Measurements from ENCODE around the gene CNTNAP2. TPM values are rescaled to one million over a fixed set of nuclear protein-coding genes. Genes with fewer than 3 reads are reported as not detected.

Gene CNTNAP2
- total RNA-seq, 1 donor: 7.6 TPM

- H3K36me3 ChIP-seq (ENCODE audit: insufficient read depth, low read length): no peaks in the 10 kb centered on the region
- no peak overlapping the region for H3K4me3 ChIP-seq (ENCODE audit: insufficient read depth, low read length)
- TF ChIP-seq, protein P1, sequence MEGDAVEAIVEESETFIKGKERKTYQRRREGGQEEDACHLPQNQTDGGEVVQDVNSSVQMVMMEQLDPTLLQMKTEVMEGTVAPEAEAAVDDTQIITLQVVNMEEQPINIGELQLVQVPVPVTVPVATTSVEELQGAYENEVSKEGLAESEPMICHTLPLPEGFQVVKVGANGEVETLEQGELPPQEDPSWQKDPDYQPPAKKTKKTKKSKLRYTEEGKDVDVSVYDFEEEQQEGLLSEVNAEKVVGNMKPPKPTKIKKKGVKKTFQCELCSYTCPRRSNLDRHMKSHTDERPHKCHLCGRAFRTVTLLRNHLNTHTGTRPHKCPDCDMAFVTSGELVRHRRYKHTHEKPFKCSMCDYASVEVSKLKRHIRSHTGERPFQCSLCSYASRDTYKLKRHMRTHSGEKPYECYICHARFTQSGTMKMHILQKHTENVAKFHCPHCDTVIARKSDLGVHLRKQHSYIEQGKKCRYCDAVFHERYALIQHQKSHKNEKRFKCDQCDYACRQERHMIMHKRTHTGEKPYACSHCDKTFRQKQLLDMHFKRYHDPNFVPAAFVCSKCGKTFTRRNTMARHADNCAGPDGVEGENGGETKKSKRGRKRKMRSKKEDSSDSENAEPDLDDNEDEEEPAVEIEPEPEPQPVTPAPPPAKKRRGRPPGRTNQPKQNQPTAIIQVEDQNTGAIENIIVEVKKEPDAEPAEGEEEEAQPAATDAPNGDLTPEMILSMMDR (IDR thresholded peaks at IDR 0.05; ENCODE audit: extremely low read depth, low read depth, low read length): peak; percentile 51
- H3K4me1 ChIP-seq (ENCODE audit: insufficient read depth, low read length): no peaks in the 10 kb centered on the region
- no peaks in the 10 kb centered on the region for H3K27me3 ChIP-seq (ENCODE audit: insufficient read depth, low read length)
- H3K27ac ChIP-seq (ENCODE audit: low read depth, low read length): no peak overlapping the region
- no peaks in the 10 kb centered on the region for H4K20me1 ChIP-seq (ENCODE audit: insufficient read depth, low read length)
- peaks cover 2% of the 10 kb centered on the region for H3K9me3 ChIP-seq (ENCODE audit: low read depth, low read length)
- DNase-seq (ENCODE audit: insufficient read length, low spot score, missing footprints): no peak
- H3K79me2 ChIP-seq (ENCODE audit: insufficient read depth, low read length): no peaks in the 10 kb centered on the region
- no peak overlapping the region for H2AFZ ChIP-seq (ENCODE audit: low read length)
- H3K4me2 ChIP-seq (ENCODE audit: insufficient read depth, low read length): no peak overlapping the region
These were observed 1430.8 kb downstream of the CNTNAP2 start for GRCh38 chr7:147547252-147547897.

DNA sequence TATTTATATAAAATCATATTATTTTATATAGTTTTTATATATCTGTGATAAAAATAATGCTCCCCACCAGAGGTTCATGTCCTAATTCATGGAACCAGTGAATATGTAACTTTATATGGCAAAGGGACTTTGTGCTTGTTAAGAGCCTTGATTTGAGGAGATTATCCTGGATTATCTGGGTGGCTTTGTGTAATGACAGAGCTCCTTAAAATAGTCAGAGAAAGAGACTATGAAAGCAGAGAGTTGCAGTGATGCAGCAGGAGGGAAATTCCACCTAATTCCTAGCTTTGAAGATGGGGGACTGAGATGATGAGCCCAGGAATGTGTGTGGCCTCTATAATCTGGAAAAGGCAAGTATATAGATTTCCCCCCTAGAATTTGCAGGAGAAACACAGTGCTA is 1439.7 kb downstream of the CNTNAP2 start:
- H3K4me1 ChIP-seq (ENCODE audit: insufficient read depth, low read length): no peaks in the 10 kb centered on the region
- no peak overlapping the region for H3K4me3 ChIP-seq (ENCODE audit: insufficient read depth, low read length)
- no peaks in the 10 kb centered on the region for H3K27me3 ChIP-seq (ENCODE audit: insufficient read depth, low read length)
- no peaks in the 10 kb centered on the region for H3K9me3 ChIP-seq (ENCODE audit: low read depth, low read length)
- no peak overlapping the region for H2AFZ ChIP-seq (ENCODE audit: low read length)
- no peaks in the 10 kb centered on the region for H3K36me3 ChIP-seq (ENCODE audit: insufficient read depth, low read length)
- TF ChIP-seq, protein P1 (IDR thresholded peaks at IDR 0.05; ENCODE audit: extremely low read depth, low read depth, low read length): no peak
- H3K27ac ChIP-seq (ENCODE audit: low read depth, low read length): no peak overlapping the region
- no peak for DNase-seq (ENCODE audit: insufficient read length, low spot score, missing footprints)
- H3K4me2 ChIP-seq (ENCODE audit: insufficient read depth, low read length): no peak overlapping the region
- no peaks in the 10 kb centered on the region for H4K20me1 ChIP-seq (ENCODE audit: insufficient read depth, low read length)
- H3K79me2 ChIP-seq (ENCODE audit: insufficient read depth, low read length): no peaks in the 10 kb centered on the region

GRCh38 chr7:147563669-147564068 is 1447.1 kb downstream of the CNTNAP2 start:
- no peak overlapping the region for H2AFZ ChIP-seq (ENCODE audit: low read length)
- H3K27ac ChIP-seq (ENCODE audit: low read depth, low read length): no peak overlapping the region
- H3K79me2 ChIP-seq (ENCODE audit: insufficient read depth, low read length): no peaks in the 10 kb centered on the region
- TF ChIP-seq, protein P1 (IDR thresholded peaks at IDR 0.05; ENCODE audit: extremely low read depth, low read depth, low read length): no peak
- H3K27me3 ChIP-seq (ENCODE audit: insufficient read depth, low read length): no peaks in the 10 kb centered on the region
- H3K4me3 ChIP-seq (ENCODE audit: insufficient read depth, low read length): no peak overlapping the region
- no peak for DNase-seq (ENCODE audit: insufficient read length, low spot score, missing footprints)
- no peaks in the 10 kb centered on the region for H3K9me3 ChIP-seq (ENCODE audit: low read depth, low read length)
- no peaks in the 10 kb centered on the region for H3K4me1 ChIP-seq (ENCODE audit: insufficient read depth, low read length)
- no peaks in the 10 kb centered on the region for H4K20me1 ChIP-seq (ENCODE audit: insufficient read depth, low read length)
- no peaks in the 10 kb centered on the region for H3K36me3 ChIP-seq (ENCODE audit: insufficient read depth, low read length)
- no peak overlapping the region for H3K4me2 ChIP-seq (ENCODE audit: insufficient read depth, low read length)

GRCh38 chr7:147564786-147565476 is 1448.3 kb downstream of the CNTNAP2 start:
- H3K27ac ChIP-seq (ENCODE audit: low read depth, low read length): no peak overlapping the region
- H3K4me1 ChIP-seq (ENCODE audit: insufficient read depth, low read length): no peaks in the 10 kb centered on the region
- TF ChIP-seq, protein P1 (IDR thresholded peaks at IDR 0.05; ENCODE audit: extremely low read depth, low read depth, low read length): no peak
- no peak for DNase-seq (ENCODE audit: insufficient read length, low spot score, missing footprints)
- no peak overlapping the region for H2AFZ ChIP-seq (ENCODE audit: low read length)
- no peaks in the 10 kb centered on the region for H3K36me3 ChIP-seq (ENCODE audit: insufficient read depth, low read length)
- H3K9me3 ChIP-seq (ENCODE audit: low read depth, low read length): no peaks in the 10 kb centered on the region
- H3K79me2 ChIP-seq (ENCODE audit: insufficient read depth, low read length): no peaks in the 10 kb centered on the region
- no peaks in the 10 kb centered on the region for H4K20me1 ChIP-seq (ENCODE audit: insufficient read depth, low read length)
- no peak overlapping the region for H3K4me3 ChIP-seq (ENCODE audit: insufficient read depth, low read length)
- no peaks in the 10 kb centered on the region for H3K27me3 ChIP-seq (ENCODE audit: insufficient read depth, low read length)
- no peak overlapping the region for H3K4me2 ChIP-seq (ENCODE audit: insufficient read depth, low read length)
